ENCODE measurements around the gene ARIH1.
"Not testable (repeated sequence)": the region's sequence is repeated elsewhere in the genome, so short reads cannot be mapped to it uniquely, and the experiment has no call there.

ARIH1 gene

GRCh38 chr15:72540606-72541237 is 66.6 kb downstream of the ARIH1 start:
- no peak for DNase-seq

- no peak for DNase-seq
Observed at GRCh38 chr15:72541674-72542073, 67.5 kb downstream of the ARIH1 start.

DNA sequence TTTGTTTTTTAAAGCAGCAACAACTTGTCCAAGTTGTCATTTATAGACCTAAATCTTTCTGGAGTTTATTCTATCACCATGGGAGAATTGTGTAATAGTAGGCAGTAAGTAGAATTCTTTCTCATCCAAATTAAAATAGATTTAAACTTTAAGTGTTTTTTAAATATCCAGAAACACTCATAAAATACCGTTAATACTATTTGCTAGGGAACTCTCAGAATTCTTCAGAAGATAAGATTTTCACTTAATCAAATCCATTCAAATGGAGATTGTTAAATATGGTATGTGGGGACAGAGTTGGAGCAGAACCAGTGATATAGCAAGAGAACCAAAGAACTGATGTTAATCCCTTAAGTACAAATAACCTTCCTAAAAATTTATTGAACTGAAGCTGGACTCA is 71.0 kb downstream of the ARIH1 start:
- no peak for DNase-seq

GRCh38 chr15:72554471-72555425 is 80.6 kb downstream of the ARIH1 start:
- no peak for DNase-seq

DNA sequence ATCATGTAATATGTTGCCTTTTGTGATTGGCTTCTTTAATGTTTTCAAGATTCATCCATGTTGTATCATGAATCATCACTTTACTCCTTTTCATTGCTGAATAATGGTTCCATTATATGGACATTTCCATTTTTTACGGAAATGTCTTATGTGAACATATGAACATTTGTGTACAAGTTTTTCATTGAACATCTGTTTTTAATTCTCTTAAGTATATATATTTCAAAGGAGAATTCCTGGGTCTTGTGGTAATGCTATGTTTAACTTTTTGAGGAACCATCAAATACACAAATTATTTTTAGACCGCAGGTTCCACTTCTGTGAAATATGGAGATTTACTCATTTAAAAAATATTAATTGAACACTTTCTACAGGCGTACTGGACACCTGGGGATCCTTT is 85.7 kb downstream of the ARIH1 start:
- no peak for DNase-seq

DNA sequence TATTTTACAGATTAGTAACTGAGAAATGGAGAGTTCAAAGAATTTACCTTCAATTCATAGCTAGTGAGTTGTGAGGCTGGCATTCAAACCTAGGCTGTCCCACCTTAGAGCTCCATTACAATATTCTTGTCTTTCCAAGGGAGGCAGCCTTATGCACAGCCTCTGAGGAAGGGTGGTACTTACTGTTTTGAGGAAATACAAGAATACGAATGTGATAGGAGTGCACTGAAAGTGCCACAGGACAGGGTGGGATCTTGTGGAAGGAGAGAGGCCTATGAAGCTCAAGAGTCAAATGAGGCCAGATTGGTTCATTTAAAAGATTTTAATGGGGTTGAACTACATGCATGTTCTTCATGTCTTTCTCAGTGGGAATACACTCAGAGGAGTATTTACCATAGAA is 86.3 kb downstream of the ARIH1 start:
- DNase-seq = no peak

DNA sequence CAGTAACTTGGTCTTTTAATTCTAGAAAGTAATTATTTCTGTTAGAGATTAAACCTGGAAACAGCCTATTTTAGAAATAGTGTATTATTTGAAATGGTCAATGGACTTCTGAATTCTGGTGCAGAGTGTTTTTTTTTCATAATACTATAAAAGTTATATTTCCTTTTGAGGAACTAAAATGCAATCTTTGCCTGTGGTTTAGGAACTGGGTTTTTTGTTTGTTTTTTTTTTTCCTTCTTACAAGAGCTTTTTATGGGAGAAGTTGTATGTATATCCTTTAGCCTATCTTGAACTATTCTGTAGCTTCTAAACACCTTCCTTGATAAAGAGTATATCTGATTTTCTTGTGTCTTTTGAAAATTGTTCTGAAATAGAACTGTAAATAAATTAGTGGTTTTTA is 88.3 kb downstream of the ARIH1 start:
- DNase-seq = no peak

- DNase-seq = no peak
Observed at GRCh38 chr15:72562878-72563277, 88.7 kb downstream of the ARIH1 start.

DNA sequence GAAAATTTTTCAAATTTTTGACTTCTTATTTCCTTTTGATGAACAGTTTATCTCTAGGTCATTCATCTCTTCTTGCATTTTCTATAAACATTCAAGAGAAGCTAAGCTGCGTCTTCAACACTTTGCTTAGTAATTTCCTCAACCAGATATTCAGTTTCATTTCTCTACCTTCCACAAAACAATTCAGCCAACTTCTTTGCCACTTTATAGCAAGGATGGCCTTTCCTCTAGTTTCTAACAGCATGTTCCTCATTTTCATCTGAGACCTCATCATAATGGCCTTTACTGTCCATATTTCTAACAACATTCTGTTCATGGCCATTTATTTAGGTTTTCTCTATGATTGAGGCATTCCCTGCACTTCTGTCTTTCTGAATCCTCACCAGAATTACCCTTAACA is 90.0 kb downstream of the ARIH1 start:
- DNase-seq = no peak

DNA sequence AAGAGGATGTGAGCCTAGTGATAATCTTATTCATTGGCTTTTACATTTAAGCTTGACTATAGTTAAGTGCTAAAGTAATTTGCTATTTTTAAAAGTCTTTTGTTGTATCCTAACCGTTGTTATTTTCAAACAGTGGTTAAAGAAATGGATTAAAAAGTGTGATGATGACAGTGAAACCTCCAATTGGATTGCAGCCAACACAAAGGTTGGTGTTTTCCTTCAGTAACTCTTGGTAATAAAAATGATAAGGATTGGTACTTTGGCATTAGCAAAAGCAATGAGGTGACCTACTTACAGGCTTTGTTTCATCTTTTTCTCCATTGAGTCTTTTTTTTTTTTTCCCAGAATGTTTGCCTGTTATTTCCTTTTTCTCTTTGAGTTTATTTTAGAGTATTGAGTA is 92.8 kb downstream of the ARIH1 start:
- no peak for DNase-seq

DNA sequence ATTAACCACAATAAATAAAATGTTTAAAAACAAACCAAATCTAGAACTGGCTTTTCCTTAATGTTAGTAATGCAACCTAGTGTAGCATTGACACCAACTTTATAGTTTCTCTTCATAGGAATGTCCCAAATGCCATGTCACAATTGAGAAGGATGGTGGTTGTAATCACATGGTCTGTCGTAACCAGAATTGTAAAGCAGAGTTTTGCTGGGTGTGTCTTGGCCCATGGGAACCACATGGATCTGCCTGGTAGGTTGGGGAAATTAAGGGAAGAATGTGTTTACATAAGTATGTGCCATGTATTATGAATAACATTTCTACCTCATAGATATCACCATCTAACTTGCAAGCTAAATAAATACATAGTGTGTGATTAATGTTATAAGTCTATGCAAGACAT is 95.9 kb downstream of the ARIH1 start:
- DNase-seq = no peak

- no peak for DNase-seq
Observed at GRCh38 chr15:72579814-72580213, 105.7 kb downstream of the ARIH1 start.

GRCh38 chr15:72584006-72584405 is 109.9 kb downstream of the ARIH1 start:
- no peak for DNase-seq

GRCh38 chr15:72585025-72585424 is 110.9 kb downstream of the ARIH1 start:
- DNase-seq = no peak

DNA sequence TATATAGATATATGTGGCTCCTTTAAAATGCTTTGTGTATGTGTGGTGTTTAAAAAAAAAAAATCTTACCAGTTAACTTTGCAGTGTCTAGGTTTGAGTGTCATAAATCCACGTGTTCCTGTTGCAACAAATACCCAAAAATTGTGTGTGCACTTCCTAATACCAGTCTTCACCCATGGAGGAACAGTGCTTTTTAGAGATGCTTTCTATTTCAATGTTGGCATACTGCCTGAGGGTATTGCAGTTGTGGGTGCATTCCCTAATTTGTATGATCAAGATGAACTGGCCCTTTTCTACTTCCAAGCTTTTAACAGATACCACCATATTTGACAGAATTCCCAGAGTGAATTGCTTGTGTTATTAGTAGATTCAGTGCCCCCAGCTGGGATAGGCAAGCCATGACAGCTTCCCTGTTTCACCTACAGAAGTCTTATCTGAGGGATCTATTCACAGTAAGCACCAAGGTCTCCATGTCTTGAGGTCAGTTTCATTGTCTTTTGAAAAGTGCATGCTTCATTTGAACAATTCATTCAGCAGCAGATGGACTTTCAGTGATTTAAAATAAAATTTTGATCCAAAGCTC is 111.4 kb downstream of the ARIH1 start:
- no peak for DNase-seq

- no peak for DNase-seq
Observed at GRCh38 chr15:72588096-72588495, 114.0 kb downstream of the ARIH1 start.

GRCh38 chr15:72590427-72590826 is 116.3 kb downstream of the ARIH1 start:
- no peak for DNase-seq

- DNase-seq = no peak
Observed at GRCh38 chr15:72591361-72591760, 117.2 kb downstream of the ARIH1 start.

DNA sequence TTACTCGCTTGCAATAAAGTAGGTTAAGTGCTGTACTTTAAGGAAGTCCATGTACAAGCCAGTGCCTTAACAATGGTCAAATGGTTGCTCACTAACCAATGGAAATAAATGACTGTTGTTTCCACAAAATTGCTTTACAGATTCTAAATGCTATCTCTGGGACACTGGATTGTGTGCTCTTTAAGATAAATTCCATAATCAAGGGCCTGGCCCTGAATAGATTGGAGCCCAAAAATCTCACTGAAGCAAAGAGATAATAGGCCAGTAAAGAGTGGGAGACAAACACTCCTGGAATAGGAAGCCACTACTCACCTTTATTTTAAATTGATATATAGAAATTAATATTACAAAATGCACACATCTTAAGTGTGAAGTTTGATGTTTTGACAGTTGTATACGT is 118.0 kb downstream of the ARIH1 start:
- no peak for DNase-seq

- DNase-seq = no peak
Observed at GRCh38 chr15:72592676-72593075, 118.5 kb downstream of the ARIH1 start.

- DNase-seq = no peak
Observed at GRCh38 chr15:72593838-72594237, 119.7 kb downstream of the ARIH1 start.

DNA sequence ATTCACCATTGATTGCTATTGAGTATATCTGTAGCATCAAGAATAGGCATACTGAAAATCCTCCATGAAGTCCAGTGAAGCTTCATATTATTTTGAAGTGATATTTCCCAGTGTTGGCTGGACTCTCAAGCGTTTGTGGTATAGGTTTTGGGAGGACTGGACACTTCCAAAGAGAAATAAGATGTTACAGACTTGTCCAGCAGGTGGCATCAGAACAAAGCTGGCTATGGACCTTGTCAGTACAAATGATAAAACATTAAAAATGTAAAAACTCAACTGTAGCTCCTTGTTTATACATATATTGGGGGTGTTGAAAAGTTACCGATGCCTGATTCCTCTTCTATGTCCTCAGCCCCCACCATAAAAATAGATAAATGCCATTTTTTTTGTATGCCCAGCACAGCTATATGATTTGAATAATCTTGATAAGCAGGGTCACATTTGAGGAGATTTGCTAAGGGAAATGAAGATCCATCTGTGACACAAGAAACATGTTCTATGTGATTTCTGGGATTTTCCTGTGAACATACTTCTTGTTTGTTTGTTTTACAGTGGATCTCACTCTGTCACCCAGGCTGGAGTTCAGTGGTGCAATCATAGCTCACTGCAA is 125.8 kb downstream of the ARIH1 start:
- no peak for DNase-seq

GRCh38 chr15:72604794-72605193 is 130.7 kb downstream of the ARIH1 start:
- DNase-seq = no peak

- not testable (repeated sequence) for DNase-seq
Observed at GRCh38 chr15:72608084-72608483, 134.0 kb downstream of the ARIH1 start.
